HG03460 (cell line): ENCODE measurements around the gene RS1.

Source experiments
- ATAC-seq: cut with Tn5 transposase; IDR thresholded peaks from one replicate; pipeline ENCODE4 v1.9.1; 2021; ENCODE audit not compliant: unreplicated experiment

The RS1 gene

GRCh38 chrX:18672008-18672407 is at the start of gene RS1:
Gene RS1 (minus strand): TSS chrX:18672108. CDS start chrX:18672068, 40 bp downstream.
- ATAC-seq: no peak

DNA sequence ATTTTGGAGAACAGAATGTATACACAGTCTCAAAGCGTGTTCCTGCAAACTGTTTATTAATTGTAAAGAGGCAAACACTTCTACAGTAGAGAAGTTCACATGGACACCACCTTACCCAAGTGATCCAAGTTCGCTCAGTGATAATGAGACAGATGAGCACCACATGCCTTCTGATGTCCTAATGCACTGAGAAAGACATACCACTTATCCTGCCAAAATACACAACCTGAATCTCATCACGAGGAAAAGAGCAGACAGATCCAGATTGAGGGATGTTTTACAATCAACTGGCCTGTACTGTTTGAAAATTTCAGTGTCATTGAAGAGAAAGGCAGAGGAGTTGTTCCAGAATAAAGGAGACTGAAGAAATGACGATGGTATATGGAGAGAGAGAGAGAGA is 47.9 kb upstream of the RS1 start:
- ATAC-seq: no peak

GRCh38 chrX:18714910-18715309 is 43.0 kb upstream of the RS1 start:
- no peak for ATAC-seq

- no peak for ATAC-seq
Measured at GRCh38 chrX:18709833-18710232, 37.9 kb upstream of the RS1 start.

DNA sequence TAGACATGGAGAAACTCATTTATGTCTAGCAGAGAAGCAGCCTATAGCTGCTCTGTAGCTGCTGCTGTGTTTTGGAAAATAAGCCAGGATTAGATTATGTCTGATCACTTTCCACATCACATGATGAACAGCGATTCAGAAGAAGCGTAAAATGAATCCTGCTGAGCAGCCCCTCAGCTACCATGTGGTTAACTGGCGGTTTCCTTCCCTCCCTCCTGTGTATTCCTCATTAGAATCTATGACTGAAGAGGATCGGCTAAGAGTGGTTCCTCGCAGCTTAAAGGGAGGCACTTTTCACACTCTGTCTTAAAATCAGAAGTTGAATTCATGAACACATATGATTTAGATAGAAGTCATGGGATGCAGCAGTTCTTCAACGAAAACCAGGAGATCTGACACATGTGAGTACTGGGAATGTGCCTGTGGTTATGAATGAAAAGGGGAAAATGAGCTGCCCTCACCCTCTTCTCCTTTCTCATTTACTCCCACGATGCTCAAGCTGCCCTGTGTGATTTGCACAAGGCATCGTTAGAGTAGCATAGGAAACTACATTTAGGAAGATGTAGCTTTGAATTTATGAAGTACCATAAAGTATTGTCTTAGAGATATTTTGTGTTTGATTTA is 35.6 kb upstream of the RS1 start, which contains the start of gene PPEF1:
Gene PPEF1 (plus strand): TSS at position 220 of the 624 bp plus-strand sequence. CDS start 136 bp downstream, at position 356.
- no peak for ATAC-seq

- no peak for ATAC-seq
Measured at GRCh38 chrX:18702362-18703195, 30.7 kb upstream of the RS1 start.

DNA sequence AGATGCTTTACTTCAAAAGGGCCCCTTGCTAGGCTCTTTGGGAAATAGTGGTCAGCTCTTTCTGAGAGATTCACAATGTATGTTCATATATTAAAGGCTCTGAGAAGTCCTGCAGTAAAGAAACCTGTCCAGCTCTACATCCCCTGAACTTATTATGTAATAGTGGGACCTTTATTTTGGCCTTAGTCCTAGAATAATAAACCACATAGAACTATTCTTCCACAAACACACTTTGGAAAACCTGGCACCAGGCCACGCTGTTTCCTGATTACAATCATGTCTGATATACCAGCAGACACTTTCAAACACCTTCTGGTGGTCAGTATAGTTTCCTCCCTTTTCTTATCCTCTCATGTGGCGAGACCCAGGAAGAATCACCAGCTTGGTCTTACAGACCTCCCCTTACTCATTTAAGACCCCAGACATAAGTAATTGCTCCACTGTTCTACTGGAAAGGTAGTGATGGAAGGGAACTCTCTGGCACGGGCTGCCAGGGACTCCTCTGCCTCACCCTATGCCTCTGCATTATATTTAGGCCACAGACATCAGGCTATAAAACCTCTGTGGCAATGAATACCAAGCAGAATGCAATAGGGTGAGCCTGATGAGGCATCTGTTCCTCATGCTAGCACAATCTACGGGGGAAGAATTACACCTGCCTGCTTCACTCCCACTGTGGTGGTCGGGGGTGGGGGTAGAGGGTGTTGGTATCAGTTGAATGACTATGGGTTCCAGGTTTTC is 29.9 kb upstream of the RS1 start:
- ATAC-seq: no peak

DNA sequence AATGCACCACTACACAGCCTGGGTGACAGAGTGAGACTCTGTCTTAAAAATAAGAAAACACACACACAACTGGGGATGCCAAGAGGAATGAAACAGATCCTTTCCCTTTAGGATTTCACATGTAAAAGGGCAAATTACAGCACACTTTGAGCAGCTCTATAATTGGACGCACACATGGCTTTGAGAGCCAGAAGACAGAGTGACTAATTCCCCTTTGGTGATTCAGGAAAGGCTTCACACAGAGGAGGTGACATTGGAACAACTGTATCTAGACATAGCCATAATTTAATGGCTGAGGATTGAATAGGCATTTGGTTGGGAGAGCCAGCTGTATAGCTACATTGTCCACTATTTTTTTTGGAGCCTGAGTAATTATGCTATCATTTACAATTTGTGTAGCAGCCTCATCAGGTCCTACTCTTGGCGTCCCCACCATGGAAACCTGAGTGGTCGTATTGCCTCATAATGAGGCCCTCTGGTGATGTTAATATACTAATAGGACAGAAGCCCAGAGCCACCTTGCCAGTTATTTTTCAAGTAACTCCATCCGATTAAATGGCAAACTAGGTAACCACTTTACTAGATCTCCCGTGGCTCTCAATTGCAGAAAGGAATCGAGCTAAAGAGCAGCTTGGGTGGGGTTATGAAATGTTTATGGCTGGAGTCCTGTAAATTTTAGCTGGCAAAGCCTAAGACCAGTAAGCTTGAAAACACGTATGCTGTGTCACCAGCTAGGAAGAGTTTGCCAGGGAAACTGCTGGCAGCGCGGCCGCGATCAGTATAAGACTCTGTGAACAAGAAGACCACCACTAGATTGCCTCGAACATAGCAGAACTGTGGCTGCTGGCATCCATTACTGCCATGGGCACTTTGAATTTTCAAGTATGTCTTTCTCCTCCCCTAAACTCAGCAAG is 27.1 kb upstream of the RS1 start:
- no peak for ATAC-seq

- no peak for ATAC-seq
Measured at GRCh38 chrX:18696653-18697052, 24.7 kb upstream of the RS1 start.

- no peak for ATAC-seq
Measured at GRCh38 chrX:18692541-18692940, 20.6 kb upstream of the RS1 start.

- no peak for ATAC-seq
Measured at GRCh38 chrX:18691431-18691830, 19.5 kb upstream of the RS1 start.

DNA sequence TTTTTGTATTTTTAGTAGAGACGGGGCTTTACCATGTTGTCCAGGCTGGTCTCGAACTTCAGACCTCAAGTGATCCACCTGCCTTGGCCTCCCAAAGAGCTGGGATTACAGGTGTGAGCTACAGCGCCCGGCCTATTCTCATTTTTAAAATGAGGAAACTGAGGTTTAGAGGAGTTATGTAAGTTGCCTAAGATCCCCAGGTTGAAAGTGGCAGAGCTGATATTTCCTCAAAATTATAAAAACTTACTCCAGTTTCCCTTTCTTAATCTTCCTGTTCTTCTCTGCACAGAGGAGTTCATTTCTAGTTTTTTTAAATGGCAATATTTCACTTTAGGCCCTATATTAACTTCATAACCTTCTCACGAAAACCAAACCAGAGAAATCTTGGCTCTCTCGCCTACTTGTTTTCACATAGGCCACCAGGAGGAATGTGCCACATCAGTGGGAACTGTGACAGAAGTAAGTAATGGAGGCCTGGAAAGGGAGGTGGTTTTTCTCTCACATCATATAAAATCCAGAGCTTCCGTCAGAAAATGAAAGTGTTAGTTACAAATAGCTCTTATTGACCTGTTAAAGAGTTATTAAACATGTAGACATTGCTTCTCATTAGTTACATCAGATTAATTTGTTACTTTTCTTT is 16.1 kb upstream of the RS1 start:
- no peak for ATAC-seq

GRCh38 chrX:18682979-18683387 is 11.1 kb upstream of the RS1 start:
- no peak for ATAC-seq

DNA sequence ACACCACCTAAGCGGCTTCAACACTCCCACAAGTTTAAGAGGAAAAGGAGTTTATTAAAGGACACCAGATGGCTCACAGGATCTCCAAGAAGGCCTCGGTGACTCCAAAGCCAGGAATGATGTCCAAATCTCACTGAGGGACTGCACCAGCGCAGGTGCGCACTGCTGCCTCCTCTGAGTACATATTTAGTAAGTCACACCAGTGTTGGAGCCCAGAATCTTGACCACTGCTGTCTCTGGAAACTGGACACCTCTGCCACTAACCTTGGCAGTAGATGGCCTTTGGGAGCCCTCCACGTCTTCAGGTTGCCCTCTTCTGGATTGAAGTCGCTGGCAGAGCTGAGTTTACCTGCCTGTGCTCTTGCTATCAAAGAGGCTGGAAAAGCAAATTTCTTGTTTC is 10.1 kb upstream of the RS1 start:
- ATAC-seq: no peak

GRCh38 chrX:18677161-18677869 is 5.4 kb upstream of the RS1 start:
- ATAC-seq: no peak

DNA sequence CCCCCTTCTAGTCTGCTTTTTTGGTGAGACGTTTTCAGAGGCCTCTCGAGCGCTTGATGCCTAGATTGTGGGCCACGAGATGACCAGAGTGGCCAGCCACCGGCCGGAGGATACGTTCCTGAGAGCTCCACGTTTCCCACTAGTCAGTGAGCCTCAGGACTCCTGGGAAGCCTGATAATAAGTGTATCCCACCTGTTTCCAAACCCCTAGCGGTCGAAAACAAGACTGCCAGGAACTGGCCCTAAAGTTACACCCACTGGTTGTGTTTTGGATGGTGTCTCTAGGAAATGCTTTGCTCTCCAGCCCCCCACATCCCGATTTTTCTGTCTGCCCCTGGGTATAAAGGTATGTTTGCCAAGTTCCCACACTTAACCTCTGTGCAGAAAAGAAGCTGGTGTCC is 4.6 kb upstream of the RS1 start:
- no peak for ATAC-seq

GRCh38 chrX:18676050-18676449 is 4.1 kb upstream of the RS1 start:
- no peak for ATAC-seq

GRCh38 chrX:18674788-18675735 is 3.2 kb upstream of the RS1 start:
- peak; percentile 73 for ATAC-seq

GRCh38 chrX:18674417-18674787 is 2.5 kb upstream of the RS1 start:
- ATAC-seq: peak; percentile 35
